Bronchial epithelial cell (primary cell): ENCODE results near the gene TM9SF3. TPM values are rescaled to one million over a fixed set of nuclear protein-coding genes. Genes with fewer than 3 reads are reported as not detected.
A peak's percentile ranks its signal among the peaks of the same experiment; 100 is the strongest.

ENCODE experiments used
- DNase-seq: peaks from one replicate; pipeline ENCODE4 v3.0.0-alpha.2; 2010; ENCODE audit warnings: low read depth
- FAIRE-seq: peaks from 2 replicates; lab custom pipeline; 2011; peaks lifted over from hg19 to GRCh38; lab: Jason Lieb, UNC
- H3K27me3 ChIP-seq: 2 replicates; pipeline ENCODE4 v1.5.1; 2011; ENCODE audit warnings: low read length; ENCODE audit not compliant: control insufficient read depth, insufficient read depth
- H3K36me3 ChIP-seq: 2 replicates; pipeline ENCODE4 v1.5.1; 2011; ENCODE audit warnings: low read length; ENCODE audit not compliant: control insufficient read depth, insufficient read depth
- H3K4me3 ChIP-seq: 2 replicates; pipeline ENCODE4 v1.5.1; 2011; ENCODE audit warnings: mild to moderate bottlenecking, low read depth, low read length, control low read depth
- total RNA-seq: library from RNA; depleted of rRNA; stranded (reverse); fragments of >200 nt; gene quantifications from 2 replicates; pipeline ENCODE4 v1.2.1, GENCODE V29; 2014
- TF ChIP-seq, protein P1 (sequence below): IDR thresholded peaks from 2 replicates; pipeline ENCODE4 v1.5.1; 2011; ENCODE audit warnings: mild to moderate bottlenecking, moderate library complexity, low read length, control low read depth, inconsistent platforms; ENCODE audit not compliant: insufficient read depth, severe bottlenecking

TM9SF3 gene
- total RNA-seq, 1 donor from 2014 or later = 145 TPM

DNA sequence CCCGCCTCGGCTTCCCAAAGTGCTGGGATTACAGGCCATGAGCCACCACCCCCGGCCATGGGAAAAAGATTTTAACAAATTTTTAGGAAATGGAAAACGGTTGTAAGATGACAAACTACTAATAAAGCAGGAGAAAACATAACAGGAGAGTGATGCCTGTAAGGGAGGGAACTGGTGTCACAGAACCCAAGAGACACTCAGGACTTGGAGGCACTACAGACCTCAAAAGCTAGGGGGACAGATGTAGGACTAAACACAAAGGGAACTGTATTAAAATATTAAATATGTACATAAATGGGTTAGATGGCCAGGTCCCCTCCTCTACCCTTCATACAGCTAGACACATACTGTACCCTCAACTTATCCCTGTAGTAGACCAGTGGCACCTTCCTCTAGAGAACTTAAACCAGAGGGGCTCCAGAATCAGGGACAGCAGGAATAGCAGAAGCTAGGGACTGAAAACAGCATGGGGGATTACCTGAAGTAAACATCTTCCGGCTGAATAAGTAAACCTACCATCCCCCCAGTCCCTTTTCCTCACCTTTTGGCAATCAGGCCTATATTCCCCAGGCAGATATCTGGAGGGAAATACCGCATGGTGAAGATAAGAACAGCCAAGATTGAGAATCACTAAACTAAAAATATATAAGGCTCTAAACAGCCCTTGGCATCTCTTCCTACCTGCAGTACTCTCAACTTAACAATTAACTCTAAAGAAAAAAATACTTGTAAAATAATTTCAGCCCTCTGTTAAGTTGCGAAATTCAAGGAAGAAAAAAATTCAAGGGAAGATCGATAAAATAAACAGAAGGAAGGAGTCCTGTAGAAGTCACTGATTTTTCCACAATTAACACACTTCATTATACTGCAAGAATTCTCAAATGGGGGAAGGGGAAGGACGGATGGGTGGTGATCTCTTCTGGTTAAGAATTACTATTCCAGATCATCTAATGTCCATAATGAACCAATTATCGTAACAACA is 15.5 kb downstream of the TM9SF3 start:
- no peak for DNase-seq
- Histone ChIP-seq H3K27me3 (no peaks in the 10 kb centered on the region), H3K36me3 (no peaks in the 10 kb centered on the region), H3K4me3 (no peak overlapping the region)
- TF ChIP-seq, protein P1, sequence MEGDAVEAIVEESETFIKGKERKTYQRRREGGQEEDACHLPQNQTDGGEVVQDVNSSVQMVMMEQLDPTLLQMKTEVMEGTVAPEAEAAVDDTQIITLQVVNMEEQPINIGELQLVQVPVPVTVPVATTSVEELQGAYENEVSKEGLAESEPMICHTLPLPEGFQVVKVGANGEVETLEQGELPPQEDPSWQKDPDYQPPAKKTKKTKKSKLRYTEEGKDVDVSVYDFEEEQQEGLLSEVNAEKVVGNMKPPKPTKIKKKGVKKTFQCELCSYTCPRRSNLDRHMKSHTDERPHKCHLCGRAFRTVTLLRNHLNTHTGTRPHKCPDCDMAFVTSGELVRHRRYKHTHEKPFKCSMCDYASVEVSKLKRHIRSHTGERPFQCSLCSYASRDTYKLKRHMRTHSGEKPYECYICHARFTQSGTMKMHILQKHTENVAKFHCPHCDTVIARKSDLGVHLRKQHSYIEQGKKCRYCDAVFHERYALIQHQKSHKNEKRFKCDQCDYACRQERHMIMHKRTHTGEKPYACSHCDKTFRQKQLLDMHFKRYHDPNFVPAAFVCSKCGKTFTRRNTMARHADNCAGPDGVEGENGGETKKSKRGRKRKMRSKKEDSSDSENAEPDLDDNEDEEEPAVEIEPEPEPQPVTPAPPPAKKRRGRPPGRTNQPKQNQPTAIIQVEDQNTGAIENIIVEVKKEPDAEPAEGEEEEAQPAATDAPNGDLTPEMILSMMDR = no peak
- no peak for FAIRE-seq

DNA sequence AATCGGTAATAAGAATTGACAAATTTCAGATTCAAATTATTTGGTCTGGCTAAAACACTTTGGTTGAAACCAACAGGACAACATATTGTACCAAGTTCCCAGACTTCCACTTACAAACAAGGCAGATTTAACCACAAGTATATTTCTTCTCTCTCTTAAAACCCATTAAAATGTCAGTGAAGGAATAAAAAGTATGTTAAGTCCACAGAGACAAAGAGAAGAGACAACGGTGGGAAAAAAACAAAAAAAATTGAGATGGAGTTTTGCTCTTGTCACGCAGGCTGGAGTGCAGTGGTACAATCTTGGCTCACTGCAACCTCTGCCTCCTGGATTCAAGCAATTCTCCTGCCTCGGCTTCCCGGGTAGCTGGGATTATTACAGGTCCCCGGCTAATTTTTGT is 16.3 kb downstream of the TM9SF3 start:
- no peak overlapping the region for H3K4me3 ChIP-seq

DNA sequence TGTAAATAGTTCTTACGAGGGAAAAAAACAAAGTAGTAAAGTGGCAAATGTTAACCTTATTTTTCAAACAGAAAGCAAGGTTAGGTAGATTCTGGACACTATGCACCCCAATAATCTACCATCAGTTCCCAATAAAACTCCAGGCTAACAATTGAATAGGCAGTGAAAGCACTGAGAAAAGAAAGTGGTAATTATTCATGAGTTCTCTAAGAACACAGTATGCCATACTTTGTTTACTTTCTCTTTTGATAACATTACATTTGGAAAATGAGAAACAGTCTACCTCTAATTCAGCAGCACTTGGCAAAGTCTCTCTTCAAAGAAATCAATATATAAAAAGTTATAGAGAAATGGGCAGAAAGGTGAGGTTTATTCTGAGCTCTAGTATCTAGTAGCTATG is 18.4 kb downstream of the TM9SF3 start:
- no peaks in the 10 kb centered on the region for H3K27me3 ChIP-seq
- no peak overlapping the region for H3K4me3 ChIP-seq
- FAIRE-seq (no peak), DNase-seq (no peak)
- H3K36me3 ChIP-seq = no peaks in the 10 kb centered on the region
- TF ChIP-seq, protein P1 = no peak

More for the DNA sequence above, 16.3 kb downstream of the TM9SF3 start:
- DNase-seq (no peak), FAIRE-seq (no peak)
- no peaks in the 10 kb centered on the region for H3K27me3 ChIP-seq
- TF ChIP-seq, protein P1 = no peak
- no peaks in the 10 kb centered on the region for H3K36me3 ChIP-seq

DNA sequence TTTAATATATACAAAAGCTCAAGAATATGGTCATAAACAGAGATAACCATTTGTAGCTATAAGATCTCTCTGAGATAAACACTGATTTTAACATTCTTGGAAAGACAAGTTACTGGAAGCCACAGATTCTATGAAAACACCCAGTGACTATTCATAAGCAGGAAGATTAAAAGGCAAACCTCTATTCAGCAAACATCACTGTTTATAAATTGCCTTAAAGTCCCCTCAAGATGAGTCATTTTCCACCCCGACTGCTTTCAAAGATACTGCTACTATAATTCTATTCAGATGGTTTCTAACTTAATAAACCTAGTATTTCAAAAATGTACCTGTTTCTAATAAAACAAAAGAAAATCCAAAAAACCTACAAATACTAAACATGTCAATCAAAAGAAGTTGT is 21.0 kb downstream of the TM9SF3 start:
- TF ChIP-seq, protein P1 = no peak
- FAIRE-seq (no peak), DNase-seq (peak; percentile 11)
- Histone ChIP-seq H3K4me3 (no peak overlapping the region), H3K27me3 (no peaks in the 10 kb centered on the region), H3K36me3 (peaks cover 3% of the 10 kb centered on the region)

DNA sequence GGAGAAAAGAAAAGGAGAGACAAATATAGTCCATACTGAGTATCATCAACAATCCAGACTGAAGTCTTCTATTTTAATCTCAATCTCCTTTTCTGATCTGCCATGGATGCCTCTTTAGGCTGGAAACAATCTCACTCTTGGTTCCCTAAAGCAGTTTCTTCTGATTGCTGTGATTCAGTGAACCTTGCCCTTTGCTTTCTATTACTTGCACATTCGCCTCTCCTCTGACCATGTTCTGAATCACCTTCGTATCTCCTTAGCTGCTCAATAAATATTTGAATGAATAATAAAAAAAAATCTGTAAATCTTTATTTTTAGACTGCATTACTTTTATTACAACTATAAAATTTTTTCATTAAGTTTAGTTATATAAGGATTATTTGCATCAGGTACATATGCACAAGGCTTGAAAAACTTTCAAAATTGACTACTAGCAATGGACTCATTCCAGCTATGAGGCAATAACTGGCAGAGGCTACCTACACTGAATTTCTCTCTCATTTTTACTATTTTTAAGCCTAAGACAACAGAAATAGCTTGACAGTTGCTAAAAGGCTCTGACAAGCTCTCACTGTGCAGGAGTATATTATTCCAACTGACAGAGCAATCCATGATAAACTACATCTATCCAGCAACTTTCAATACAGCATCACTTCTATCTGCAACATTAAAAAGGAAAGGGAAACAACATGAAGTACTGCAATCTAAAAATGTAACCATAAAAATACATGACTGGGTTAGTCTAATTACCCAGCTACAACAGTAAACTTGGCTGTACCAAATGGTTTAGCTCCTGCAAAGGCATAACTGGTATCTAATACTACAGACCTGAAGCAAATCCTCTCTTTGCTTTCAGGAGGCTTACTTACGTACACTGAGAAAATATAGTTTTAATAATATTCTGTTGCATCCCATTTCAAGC is 25.6 kb downstream of the TM9SF3 start:
- H3K4me3 ChIP-seq = no peak overlapping the region
- no peak for DNase-seq
- TF ChIP-seq, protein P1 = no peak
- no peaks in the 10 kb centered on the region for H3K27me3 ChIP-seq
- H3K36me3 ChIP-seq = peaks cover 5% of the 10 kb centered on the region
- FAIRE-seq = no peak
